Astrocyte (in vitro differentiated cells and primary cell): ENCODE results near the gene PLEKHG4B.

Experiments
- EZH2 ChIP-seq: IDR thresholded peaks from 2 replicates; pipeline ENCODE4 v1.6.1; 2012; ENCODE audit warnings: mild to moderate bottlenecking, low read length, inconsistent platforms; ENCODE audit not compliant: insufficient read depth
- TF ChIP-seq, protein P1 (sequence below): IDR thresholded peaks from 2 replicates; pipeline ENCODE4 v1.5.1; 2011; ENCODE audit warnings: low read depth, mild to moderate bottlenecking, inconsistent platforms, low read length, moderate library complexity; ENCODE audit not compliant: insufficient read depth

DNA sequence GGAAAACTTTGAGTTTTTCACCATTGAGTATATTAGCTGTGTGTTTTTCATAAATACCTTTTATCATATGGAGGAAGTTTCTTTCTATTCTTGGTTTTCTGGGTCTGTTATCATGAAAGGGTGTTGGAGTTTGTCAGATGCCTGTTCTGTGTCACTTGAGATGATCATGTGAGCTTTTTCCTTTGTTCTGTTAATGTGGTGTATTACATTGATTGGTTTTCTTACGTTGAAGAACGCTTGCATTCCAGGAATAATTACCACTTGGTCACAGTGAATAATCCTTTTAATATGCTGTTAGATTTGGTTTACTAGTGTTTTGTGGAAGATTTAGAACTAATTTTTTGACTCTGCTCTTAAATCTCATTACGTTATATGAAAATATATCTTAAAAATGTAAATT is 7.8 kb downstream of the PLEKHG4B start:
- TF ChIP-seq, protein P1, sequence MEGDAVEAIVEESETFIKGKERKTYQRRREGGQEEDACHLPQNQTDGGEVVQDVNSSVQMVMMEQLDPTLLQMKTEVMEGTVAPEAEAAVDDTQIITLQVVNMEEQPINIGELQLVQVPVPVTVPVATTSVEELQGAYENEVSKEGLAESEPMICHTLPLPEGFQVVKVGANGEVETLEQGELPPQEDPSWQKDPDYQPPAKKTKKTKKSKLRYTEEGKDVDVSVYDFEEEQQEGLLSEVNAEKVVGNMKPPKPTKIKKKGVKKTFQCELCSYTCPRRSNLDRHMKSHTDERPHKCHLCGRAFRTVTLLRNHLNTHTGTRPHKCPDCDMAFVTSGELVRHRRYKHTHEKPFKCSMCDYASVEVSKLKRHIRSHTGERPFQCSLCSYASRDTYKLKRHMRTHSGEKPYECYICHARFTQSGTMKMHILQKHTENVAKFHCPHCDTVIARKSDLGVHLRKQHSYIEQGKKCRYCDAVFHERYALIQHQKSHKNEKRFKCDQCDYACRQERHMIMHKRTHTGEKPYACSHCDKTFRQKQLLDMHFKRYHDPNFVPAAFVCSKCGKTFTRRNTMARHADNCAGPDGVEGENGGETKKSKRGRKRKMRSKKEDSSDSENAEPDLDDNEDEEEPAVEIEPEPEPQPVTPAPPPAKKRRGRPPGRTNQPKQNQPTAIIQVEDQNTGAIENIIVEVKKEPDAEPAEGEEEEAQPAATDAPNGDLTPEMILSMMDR: no peak
- no peak for TF ChIP-seq EZH2
